GM18951 (cell line): Measurements from ENCODE around the gene PLXND1.

Experiments
- POLR2A ChIP-seq: IDR thresholded peaks from 4 replicates; pipeline ENCODE4 v1.6.1; 2011; ENCODE audit warnings: mild to moderate bottlenecking; ENCODE audit not compliant: insufficient read length, insufficient read depth; ENCODE audit errors: extremely low read depth
- in situ Hi-C: fragments of 300-500 bp; cut with MboI; formaldehyde crosslinking; loops from one replicate; pipeline ENCODE4 v1.12.0; 2022; ENCODE audit warnings: low sequenced_read_pairs, mixed read lengths, inconsistent platforms; ENCODE audit not compliant: unreplicated experiment

PLXND1 gene

DNA sequence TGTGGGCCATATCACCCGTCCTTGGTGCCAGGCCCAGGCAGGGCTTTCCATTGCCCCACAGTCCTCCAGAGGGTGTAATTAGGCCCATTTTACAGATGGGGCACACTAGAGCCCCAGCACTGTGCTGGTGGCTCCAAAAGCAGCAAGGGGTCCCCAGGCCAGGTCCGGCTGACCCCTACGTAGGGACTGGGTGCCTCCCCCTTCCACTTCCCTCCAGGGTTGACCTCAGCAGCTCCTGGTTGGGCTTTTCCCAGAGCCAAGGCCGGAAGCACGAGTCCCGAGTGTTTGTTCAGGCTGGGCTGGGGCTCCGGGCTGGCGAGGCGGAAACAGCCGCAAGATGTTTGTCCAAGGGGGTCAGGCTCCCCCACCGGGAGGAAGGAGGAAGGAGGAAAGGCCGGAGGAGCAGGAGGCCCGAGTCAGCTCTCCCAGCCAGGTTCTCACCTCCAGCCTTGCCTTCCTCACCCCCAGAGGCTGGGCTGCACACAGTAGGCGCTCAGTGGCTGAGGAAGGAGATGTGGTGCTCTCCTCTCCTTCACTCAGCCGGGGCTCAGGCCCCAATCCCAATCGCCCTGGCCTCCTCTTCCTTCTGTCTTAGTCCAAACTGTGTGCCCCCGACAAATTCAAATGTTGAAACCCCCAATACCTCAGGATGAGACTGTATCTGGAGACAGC lies 17.1 kb upstream of the PLXND1 start:
- no peak for TF ChIP-seq POLR2A
- in situ Hi-C loops: no loop called here

DNA sequence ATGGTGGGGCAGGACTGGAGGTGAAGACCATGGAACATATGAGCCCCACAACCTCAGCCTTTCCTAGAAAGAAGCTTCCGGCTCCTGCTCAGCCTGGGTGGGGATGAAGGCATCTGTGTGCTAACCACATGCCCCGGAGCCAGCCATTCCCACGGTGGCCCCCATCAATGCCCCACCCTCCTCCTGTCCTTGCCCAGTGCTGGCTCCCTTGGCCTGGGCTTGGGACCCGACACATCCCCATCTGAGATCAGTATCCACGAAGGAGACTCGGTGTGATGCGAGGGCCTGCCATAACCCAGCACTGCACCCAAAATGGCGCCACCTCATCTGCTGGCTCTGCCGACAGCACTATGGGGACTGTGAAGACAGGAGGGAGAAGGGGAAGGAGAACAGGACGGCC lies 16.5 kb upstream of the PLXND1 start:
- in situ Hi-C loops: no loop called here

DNA sequence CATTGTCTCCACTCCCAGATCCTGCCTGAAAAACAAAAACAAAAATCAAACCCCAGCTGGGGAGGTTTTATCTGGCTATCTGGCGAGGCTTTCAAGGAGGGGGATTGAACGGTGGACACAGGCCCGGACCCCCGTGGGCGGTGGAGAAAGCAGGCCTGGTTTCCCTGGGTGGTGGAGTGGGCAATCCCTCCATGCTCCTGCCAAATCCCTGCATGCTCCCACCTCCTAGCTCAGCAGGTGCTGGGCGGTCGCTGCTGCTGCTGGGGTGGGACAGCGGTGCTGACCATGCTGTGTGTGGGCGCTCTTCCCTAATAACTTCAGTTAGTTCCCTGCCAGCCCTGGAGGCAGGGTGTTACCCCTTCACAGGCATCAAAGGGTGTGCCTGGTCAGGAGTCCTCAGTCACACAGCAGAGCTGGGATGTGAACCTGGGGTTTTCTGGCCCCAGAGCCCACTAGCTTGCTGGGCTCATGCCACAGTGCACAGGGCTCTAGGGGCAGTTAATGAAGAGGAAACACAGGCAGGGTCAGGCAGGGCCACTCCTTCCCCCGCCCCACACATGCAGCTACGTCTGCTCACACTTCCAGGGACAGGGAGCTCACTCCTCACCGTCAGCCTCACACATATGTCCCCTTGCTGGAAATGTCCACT lies 15.9 kb upstream of the PLXND1 start:
- no peak for TF ChIP-seq POLR2A
- in situ Hi-C loops: no loop called here

More for the DNA sequence above, 16.5 kb upstream of the PLXND1 start:
- no peak for TF ChIP-seq POLR2A

DNA sequence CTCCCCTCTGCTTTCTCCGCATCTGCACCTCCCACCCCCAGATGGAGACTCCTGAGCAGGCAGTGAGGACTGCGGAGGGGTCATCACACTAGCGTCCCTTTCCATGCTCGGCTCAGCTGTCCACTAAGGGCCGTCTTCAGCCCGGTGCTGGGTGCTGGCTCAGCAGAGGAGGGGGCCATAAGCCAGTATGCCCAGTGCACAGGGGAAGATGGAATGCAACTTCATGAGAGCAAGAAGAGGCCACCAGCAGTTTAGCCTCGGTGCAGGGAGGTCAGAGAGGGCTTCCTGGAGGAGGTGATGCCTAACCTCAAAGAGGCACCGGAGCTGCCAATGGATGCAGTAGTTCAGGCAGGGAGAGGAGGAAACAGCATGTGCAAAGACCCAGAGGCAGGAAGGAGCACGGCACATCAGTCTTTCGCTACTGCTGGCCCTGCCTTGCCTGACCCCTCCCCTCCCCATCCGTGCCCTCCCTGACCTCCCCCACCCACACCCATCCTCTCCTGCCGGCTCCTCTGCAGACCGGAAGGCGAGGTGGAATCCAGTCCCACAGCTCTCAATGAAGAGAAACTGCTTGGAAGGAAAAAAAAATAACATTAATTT lies 15.2 kb upstream of the PLXND1 start:
- TF ChIP-seq POLR2A: no peak
- in situ Hi-C loops: no loop called here

DNA sequence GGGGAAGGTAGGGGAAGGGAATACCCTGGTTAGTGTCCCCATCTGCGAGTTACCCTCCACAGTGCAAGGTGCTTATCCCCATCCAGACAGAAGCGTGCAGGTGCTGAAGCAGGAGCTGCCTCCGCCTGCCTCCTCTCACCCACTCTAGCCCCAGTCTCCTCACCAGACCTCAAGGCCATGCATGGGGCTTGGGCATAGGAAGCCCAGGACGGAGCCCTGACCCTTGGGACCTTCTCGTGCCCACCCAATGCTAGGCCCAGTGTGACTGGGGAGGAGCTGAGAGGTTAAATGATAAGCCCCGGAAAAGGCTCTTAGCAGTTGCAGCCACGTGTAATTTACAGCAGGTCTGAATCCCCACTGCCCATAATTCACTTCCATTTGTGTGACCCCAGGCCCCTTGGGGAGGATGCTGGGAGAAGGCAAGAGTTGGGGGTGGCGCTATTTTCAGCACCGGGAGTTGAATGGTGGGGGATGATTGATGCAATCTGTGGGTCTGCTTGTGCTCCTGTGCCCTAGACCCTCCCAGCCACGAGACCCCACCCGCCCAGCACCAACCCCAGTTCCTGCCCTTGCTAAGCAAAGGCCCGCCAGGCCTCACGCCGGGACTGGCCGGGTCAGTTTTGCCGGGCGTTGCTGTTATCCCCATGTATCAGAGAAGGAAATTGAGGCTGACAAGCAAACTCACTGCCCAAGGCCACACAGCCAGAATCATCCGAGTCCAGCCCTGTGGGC lies 14.5 kb upstream of the PLXND1 start:
- no peak for TF ChIP-seq POLR2A
- in situ Hi-C loops: no loop called here

DNA sequence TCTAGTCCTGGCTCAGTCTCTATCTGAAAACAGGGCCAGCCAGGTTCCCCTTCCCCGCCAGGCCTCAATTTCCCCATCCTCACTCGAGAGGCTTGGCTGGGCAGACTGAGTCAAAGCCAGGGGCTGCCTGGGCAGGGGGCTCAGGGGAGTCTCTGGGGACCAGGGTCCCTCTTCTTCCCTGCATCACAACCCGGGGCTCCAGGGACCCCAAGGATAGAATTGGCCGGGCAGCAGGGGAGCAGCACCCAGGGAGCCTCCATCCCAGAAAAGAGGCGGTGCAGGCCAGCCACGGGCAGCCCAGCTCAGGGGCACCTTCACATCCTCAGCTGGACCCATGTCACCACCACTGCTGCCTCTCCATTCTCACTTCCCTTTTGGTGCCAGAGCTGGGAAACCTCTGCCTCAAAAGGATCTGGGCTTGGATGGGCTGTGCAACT lies 13.3 kb upstream of the PLXND1 start:
- no peak for TF ChIP-seq POLR2A

DNA sequence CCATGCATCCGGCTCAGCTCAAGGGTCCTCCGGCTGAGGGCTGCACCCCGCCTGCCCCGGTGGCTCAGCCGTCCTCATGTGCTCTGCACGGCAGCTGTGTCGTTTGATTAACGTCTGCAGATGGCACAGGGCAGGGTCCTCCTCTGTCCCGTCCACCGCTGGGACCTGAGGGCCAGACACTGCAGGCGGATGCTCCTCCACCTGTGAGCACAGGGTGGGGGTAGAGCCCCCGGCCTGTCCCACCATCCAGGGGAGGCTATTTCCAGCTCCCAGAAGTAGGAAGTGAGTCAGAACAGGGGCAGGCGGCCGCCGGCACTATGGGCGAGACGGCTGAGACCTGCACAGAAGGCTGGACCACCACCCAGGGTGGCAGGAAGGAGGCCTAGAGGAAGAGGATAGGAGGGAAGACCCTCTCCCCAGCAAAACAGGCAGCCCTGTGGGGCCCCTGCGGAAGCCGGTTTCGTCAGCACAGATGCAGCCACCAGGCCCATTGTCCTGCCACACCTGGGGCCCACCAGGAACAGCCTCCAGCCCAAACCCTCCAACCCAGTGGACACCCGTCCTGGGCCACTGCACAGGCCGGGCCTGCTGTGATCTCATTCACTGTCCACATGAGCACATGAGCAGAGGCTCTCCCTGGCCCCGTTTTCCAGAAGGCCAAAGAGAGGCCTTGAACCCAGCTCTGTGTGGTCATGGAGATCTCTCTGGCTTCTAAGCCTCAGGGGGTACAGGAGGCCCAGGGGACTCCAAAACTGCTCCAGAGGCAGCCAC lies 12.6 kb upstream of the PLXND1 start:
- in situ Hi-C loops: no loop called here
- TF ChIP-seq POLR2A: no peak

More for the DNA sequence above, 13.3 kb upstream of the PLXND1 start:
- in situ Hi-C loops: no loop called here

DNA sequence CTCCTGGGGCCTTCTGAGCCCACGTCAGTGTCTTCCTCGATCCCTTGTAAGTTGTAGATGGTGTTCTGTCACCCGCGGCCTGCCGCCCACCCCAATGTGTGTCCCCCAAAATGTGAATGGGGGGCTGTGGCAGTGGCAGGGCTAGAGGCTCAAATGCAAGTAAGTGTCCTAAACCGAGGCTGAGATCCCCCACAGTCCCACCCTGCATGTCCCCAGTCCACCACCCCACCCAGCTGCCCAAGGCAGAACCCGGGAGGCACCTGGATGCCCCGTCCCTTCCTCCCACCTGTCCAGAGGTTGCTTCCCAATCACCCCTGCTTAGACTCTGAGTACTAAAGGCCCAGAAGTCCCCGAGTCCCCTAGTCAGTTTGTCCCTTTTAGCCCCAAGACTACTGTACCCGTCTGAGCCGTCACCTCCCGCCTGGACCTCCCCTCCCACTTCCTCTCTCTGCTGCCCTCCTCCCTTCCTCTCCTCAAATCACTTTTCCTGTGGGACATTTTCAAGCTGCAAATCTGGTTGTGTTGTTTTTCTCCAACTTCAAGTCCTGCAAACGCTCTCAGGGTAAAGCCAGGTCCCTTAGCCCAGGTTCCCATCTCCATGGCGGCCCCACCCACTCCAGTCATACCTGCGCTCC lies 11.8 kb upstream of the PLXND1 start:
- no peak for TF ChIP-seq POLR2A
- in situ Hi-C loops: no loop called here

DNA sequence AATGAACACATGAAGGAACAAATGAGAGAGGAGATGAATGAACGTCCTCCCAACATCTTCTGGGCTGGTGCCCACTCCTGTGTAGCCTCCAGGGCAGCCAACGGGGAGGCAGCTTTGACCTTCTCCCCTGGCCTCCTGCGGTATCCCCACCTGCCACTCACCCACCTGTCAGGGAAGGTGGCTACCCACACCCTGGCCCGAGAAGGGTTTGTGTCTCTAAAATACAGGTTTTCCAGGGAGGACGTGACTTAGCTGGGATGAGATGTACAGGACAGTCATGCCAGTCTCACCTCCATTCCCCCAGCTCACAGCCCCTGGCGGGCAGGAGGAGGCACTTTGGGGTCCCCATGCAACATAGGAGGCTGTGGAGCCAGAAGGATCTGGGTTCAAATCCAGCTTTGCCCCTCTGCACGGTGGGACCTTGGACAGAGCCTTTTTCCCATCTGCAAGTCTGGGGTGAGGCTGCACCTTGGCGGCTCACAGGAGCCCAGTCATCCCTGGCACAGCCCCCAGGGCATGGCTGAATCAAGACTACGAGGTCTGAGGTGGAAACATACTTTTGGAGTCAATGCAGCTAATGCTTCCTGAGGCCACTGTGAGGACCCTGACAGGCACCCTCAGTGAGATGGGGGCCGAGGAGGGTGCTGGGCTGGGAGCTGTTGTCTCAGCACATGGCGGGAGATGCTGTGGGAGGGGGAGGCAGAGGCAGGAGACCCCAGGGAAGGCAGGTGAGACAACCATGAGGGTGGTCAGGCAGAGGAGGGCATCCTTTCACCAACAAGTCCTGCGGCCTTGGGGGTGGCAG lies 11.1 kb upstream of the PLXND1 start:
- TF ChIP-seq POLR2A: no peak
- in situ Hi-C loops: no loop called here

DNA sequence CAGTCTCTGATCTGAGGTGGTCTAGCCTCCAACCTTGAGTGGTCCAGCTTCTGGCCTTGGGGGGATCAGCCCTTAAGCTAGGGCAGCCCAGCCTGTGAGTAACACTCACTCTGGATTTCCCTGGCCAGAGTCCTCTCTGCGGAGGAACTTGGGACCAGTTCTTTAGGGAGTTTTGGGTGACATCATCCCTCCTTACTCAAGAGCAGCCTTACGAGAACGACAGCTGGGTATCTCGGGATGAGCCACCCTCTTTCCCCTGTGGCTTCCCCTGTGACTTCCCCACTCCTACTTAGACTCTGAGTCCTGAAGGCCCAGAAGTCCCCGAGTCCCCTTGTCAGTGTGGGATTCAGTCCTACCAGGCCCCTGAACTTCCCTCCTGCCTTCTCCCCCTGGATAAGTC lies 10.2 kb upstream of the PLXND1 start:
- in situ Hi-C loops: no loop called here
- no peak for TF ChIP-seq POLR2A

DNA sequence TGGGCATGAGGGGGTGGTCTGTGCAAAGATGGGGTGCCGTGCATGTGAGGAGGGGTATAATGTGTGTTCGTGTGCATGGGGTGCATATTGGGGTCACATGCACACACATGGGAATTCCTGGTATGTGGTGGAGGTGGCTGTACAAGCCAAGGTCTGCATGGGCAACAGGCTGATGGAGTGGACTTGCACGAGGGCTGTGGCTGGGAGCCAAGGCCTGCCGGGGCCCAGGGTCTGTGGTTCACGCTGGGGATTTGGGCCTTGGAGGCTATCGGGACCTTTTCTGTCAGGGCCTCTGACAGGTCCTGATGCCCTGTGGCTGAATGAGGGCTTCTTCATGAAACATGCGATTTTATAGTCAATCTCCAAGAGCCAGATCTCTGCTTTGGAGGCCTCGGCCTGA lies 9.8 kb upstream of the PLXND1 start:
- TF ChIP-seq POLR2A: no peak
- in situ Hi-C loops: no loop called here
